NB4 (cell line): Measurements from ENCODE around the gene C15orf39.

Source experiments
- MAX ChIP-seq: IDR thresholded peaks from 2 replicates; pipeline ENCODE4 v1.6.1; 2011; ENCODE audit warnings: low read depth, low read length
- POLR2A ChIP-seq: IDR thresholded peaks from 2 replicates; pipeline ENCODE4 v1.6.1; 2011; ENCODE audit warnings: mild to moderate bottlenecking; ENCODE audit not compliant: insufficient read length; ENCODE audit errors: extremely low read depth
- TF ChIP-seq, protein P1 (sequence below): IDR thresholded peaks from one replicate; pipeline ENCODE4 v1.5.1; 2012; ENCODE audit warnings: low read depth, low read length

GRCh38 chr15:75178938-75179745, 22.5 kb upstream of the C15orf39 start:
- TF ChIP-seq, protein P1, sequence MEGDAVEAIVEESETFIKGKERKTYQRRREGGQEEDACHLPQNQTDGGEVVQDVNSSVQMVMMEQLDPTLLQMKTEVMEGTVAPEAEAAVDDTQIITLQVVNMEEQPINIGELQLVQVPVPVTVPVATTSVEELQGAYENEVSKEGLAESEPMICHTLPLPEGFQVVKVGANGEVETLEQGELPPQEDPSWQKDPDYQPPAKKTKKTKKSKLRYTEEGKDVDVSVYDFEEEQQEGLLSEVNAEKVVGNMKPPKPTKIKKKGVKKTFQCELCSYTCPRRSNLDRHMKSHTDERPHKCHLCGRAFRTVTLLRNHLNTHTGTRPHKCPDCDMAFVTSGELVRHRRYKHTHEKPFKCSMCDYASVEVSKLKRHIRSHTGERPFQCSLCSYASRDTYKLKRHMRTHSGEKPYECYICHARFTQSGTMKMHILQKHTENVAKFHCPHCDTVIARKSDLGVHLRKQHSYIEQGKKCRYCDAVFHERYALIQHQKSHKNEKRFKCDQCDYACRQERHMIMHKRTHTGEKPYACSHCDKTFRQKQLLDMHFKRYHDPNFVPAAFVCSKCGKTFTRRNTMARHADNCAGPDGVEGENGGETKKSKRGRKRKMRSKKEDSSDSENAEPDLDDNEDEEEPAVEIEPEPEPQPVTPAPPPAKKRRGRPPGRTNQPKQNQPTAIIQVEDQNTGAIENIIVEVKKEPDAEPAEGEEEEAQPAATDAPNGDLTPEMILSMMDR: no peak
- TF ChIP-seq POLR2A (peak; percentile 4), MAX (no peak)
